GM06990 (cell line): ENCODE results near the gene TKT.

Experiments
- DNase-seq: peaks from one replicate; pipeline ENCODE4 v3.0.0-alpha.2; 2011; ENCODE audit not compliant: insufficient read length; ENCODE audit errors: extremely low read depth
- H3K27me3 ChIP-seq: replicated peaks from 2 replicates; pipeline ENCODE4 v1.6.0; 2011; ENCODE audit warnings: low read length; ENCODE audit not compliant: control insufficient read depth, insufficient read depth
- H3K36me3 ChIP-seq: 2 replicates; pipeline ENCODE4 v1.5.1; 2011; ENCODE audit warnings: low read length; ENCODE audit not compliant: control insufficient read depth, insufficient read depth
- H3K4me3 ChIP-seq: replicated peaks from 2 replicates; pipeline ENCODE4 v1.5.1; 2011; ENCODE audit warnings: low read depth, mild to moderate bottlenecking, control low read depth, low read length
- TF ChIP-seq, protein P1 (sequence below): IDR thresholded peaks from 2 replicates; pipeline ENCODE4 v1.5.1; 2011; ENCODE audit warnings: low read length, control low read depth, mild to moderate bottlenecking, inconsistent platforms; ENCODE audit not compliant: insufficient read depth, poor library complexity, severe bottlenecking

Gene TKT

DNA sequence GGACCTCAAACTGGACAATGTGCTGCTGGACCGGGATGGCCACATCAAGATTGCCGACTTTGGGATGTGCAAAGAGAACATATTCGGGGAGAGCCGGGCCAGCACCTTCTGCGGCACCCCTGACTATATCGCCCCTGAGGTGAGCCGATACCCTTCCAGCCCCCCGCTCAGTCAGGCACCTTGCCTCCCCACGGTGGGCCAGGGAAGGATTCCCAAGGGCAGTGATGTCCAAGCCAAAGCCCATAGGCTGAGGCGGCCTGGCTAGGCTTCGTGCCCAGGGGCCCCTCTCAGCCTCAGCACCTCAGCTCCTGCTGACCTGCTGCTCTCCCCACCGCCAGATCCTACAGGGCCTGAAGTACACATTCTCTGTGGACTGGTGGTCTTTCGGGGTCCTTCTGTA lies 67.1 kb downstream of the TKT start:
- Histone ChIP-seq H3K36me3 (peaks cover 45% of the 10 kb centered on the region), H3K4me3 (no peak overlapping the region), H3K27me3 (no peaks in the 10 kb centered on the region)
- TF ChIP-seq, protein P1, sequence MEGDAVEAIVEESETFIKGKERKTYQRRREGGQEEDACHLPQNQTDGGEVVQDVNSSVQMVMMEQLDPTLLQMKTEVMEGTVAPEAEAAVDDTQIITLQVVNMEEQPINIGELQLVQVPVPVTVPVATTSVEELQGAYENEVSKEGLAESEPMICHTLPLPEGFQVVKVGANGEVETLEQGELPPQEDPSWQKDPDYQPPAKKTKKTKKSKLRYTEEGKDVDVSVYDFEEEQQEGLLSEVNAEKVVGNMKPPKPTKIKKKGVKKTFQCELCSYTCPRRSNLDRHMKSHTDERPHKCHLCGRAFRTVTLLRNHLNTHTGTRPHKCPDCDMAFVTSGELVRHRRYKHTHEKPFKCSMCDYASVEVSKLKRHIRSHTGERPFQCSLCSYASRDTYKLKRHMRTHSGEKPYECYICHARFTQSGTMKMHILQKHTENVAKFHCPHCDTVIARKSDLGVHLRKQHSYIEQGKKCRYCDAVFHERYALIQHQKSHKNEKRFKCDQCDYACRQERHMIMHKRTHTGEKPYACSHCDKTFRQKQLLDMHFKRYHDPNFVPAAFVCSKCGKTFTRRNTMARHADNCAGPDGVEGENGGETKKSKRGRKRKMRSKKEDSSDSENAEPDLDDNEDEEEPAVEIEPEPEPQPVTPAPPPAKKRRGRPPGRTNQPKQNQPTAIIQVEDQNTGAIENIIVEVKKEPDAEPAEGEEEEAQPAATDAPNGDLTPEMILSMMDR, result no peak
- no peak for DNase-seq

DNA sequence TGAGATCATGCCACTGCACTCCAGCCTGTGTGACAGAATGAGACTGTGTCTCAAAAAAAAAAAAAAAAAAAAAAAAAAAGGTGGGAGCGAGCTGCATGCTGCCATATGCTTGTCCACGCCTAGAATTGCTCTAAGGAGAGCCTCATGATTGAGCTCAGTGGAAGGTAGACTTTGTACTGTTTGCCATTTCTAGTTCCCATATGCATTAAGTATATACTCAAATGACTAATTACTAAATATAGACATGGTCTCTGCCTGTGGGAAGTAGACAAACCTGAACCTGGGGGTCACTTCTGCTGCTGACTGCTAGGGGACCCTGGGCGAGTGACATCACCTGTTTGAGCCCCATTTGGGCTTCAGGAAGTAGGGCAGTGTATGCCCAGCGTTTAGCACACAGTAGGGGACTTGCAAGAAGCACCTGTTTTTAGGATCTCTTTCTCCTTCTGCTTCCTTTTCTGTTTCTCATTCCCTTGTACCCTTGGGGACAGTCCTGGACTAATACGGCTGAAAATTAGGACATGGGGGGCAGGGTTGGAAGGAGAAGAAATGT lies 67.6 kb downstream of the TKT start:
- TF ChIP-seq, protein P1, result no peak
- Histone ChIP-seq H3K4me3 (no peak overlapping the region), H3K27me3 (no peaks in the 10 kb centered on the region), H3K36me3 (peaks cover 47% of the 10 kb centered on the region)
- DNase-seq, result no peak

DNA sequence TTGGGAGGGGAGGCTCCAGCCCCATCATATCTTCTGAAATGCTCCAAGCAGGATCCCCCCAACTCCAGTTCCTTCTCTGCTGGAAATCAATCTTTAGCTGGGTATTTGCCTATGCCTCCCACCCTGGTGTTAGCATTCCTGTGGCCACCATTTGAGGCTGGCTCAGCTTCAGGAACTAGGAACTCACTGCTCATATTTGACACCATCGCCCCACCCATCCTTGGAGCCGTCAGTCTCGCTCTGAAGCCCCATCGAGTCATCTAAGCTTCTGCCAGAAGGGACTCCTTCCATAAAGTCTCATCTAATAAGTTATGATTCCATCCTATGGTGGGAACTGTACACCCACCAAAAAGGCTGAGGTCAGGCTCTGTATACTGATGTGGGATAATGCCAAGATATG lies 68.4 kb downstream of the TKT start:
- peaks cover 47% of the 10 kb centered on the region for H3K36me3 ChIP-seq
- H3K27me3 ChIP-seq, result no peaks in the 10 kb centered on the region
- TF ChIP-seq, protein P1, result no peak
- H3K4me3 ChIP-seq, result no peak overlapping the region
- no peak for DNase-seq

DNA sequence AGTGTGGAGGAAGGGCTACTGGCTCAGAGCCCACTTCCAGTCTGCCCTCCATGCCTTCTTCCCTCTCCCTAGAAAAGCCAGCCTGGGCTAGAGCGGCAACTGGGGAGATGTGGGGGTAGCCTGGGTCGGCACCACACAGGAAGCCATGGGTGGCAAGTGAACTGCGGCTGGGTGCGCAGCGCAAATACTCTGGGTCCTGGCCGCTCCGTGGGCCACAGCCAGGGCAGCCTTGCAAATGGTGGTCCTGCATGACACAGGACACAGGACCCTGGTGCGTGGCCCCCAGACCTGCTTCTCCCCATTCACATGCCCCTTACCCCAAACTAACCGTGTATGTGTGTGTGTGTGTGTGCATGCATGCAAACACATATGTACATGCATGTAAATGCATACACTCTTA lies 69.1 kb downstream of the TKT start:
- Histone ChIP-seq H3K4me3 (no peak overlapping the region), H3K27me3 (no peaks in the 10 kb centered on the region), H3K36me3 (peaks cover 45% of the 10 kb centered on the region)
- no peak for DNase-seq
- TF ChIP-seq, protein P1, result no peak

DNA sequence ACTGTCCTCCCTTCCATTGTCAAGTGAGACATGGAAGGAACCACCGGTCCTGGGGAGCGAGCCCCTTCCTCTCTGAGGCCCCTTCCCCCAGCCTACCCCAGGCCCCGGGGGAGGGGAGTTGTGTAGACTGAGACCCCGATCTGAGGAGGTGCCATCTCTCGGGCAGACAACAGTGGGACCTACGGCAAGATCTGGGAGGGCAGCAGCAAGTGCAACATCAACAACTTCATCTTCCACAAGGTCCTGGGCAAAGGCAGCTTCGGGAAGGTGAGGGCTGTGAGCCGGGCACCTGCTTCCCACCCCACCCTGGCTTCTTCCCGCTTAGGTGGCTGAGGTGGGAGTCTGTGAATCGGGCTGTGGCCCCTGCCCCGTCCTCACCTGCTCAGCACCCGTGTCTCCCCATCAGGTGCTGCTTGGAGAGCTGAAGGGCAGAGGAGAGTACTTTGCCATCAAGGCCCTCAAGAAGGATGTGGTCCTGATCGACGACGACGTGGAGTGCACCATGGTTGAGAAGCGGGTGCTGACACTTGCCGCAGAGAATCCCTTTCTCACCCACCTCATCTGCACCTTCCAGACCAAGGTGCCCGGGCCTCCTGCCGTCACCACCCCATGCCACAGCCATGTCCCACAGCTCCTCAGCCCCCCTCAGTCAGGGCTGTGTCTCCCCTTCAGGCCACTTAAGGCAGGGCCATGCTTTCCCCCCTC lies 69.9 kb downstream of the TKT start:
- Histone ChIP-seq H3K27me3 (no peaks in the 10 kb centered on the region), H3K4me3 (no peak overlapping the region), H3K36me3 (peaks cover 50% of the 10 kb centered on the region)
- TF ChIP-seq, protein P1, result no peak
- DNase-seq, result no peak

DNA sequence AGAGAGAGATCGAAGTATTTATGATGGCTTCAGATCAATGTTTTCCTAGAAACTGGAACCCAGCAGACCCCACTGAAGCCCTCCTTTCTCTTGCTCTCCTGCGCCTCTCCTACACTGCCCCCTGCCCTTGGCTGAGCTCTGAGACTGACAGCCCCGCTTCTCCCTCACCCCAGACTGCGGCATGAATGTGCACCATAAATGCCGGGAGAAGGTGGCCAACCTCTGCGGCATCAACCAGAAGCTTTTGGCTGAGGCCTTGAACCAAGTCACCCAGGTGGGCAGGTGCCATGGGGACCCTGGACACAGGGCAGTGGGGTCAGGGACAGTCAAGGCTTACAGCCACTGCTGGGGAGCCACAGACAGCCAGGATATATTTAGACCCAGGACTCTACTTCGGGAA lies 71.1 kb downstream of the TKT start:
- no peaks in the 10 kb centered on the region for H3K27me3 ChIP-seq
- no peak overlapping the region for H3K4me3 ChIP-seq
- TF ChIP-seq, protein P1, result no peak
- no peak for DNase-seq
- peaks cover 54% of the 10 kb centered on the region for H3K36me3 ChIP-seq
